Measurements from ENCODE around the gene VDR.

The VDR gene

DNA sequence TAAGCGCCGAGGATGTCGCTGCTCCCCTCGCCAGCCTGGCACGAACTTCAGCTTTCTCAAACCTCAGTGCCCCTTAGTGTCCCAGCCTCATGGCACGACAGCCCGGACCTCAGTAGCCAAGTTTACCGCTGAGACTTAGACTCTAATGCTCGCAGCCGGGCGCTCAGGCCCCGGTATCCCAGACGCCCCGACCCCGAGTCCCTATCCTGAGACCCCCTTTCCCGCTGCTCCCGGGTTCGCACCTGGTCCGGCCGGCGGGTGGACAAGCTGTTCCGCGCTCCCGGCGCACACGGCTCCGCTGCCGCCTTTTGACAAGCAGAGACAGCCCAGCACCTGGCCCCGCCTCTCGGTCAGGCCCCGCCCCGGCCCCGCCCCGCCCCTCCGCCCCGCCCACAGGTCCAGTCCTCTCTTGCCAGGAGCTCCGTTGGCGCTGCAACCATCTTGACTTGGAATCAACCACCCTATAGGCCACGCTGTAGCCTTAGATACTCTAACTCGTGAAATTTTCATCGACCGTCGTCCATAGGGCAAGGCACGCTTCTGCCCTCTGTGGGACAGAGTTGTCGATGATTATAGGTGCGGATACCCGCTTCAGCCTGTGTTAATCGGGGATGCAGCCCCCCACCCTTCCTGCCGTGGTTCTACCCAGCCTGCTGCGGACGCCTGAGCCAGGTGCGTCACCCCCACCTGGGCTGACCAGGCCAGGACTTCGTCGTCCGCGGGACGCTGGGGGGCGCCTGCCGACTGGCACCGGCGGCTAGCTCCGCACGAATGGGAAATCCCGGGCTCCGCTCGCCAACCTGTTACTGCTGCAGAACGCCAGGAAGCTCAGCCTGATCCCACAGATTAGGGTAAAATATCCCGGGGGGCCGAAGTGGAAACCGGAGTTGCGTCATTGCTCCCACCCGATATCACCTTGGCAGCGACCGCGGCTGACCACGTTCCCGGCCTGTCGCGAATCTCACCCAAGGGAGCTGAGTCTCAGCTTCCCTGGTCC, at the start of gene VDR:
TSS of gene VDR (minus strand) at position 282 of the 997 bp plus-strand sequence. CDS start 25,881 bp downstream, outside the sequence.
- TF ChIP-seq, protein P1, sequence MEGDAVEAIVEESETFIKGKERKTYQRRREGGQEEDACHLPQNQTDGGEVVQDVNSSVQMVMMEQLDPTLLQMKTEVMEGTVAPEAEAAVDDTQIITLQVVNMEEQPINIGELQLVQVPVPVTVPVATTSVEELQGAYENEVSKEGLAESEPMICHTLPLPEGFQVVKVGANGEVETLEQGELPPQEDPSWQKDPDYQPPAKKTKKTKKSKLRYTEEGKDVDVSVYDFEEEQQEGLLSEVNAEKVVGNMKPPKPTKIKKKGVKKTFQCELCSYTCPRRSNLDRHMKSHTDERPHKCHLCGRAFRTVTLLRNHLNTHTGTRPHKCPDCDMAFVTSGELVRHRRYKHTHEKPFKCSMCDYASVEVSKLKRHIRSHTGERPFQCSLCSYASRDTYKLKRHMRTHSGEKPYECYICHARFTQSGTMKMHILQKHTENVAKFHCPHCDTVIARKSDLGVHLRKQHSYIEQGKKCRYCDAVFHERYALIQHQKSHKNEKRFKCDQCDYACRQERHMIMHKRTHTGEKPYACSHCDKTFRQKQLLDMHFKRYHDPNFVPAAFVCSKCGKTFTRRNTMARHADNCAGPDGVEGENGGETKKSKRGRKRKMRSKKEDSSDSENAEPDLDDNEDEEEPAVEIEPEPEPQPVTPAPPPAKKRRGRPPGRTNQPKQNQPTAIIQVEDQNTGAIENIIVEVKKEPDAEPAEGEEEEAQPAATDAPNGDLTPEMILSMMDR (IDR thresholded peaks at IDR 0.05; ENCODE audit: unreplicated experiment in 3 of 3): peak; percentile 24 to 58 (median 41)
- Mint-ChIP-seq H3K36me3 (ENCODE audit: low read depth) (no peaks in the 10 kb centered on the region), H3K27me3 (ENCODE audit: low read depth) (peaks cover 98% of the 10 kb centered on the region), H3K4me1 (peaks cover 16% of the 10 kb centered on the region), H3K9me3 (no peaks in the 10 kb centered on the region), H3K27ac (peak within 1 kb of the TSS in 1 of 3 experiments; percentile 66), H3K4me3 (peak within 1 kb of the TSS; percentile 77 to 86 (median 80))

DNA sequence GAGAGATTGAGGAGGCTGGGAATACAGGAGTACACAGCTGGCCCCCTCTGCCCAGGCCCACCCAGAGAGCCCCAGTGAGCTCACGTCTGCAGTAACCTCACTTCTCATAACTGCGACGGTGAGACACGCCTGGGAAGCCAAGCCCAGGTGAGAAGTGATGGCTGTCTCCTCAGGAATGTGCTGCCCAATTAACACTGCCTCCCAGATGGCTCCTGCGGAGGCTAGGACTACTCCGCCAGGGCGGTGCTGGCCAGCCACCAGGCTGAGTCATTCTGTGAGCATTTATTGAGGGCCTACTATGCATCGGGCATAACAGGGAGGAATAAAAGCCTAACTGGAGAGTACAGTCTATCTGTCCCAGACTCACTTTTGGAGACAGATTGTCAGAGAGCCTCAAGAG, 49.3 kb upstream of the VDR start:
- Mint-ChIP-seq H3K9me3 (peaks cover 2% of the 10 kb centered on the region), H3K36me3 (ENCODE audit: low read depth) (no peaks in the 10 kb centered on the region), H3K4me3 (no peak overlapping the region), H3K4me1 (peaks cover 32% of the 10 kb centered on the region), H3K27ac (peak overlapping the region; percentile 68 to 78 (median 78)), H3K27me3 (ENCODE audit: low read depth) (peaks cover 11% of the 10 kb centered on the region)
- TF ChIP-seq, protein P1 (IDR thresholded peaks at IDR 0.05; ENCODE audit: unreplicated experiment in 3 of 3): no peak

DNA sequence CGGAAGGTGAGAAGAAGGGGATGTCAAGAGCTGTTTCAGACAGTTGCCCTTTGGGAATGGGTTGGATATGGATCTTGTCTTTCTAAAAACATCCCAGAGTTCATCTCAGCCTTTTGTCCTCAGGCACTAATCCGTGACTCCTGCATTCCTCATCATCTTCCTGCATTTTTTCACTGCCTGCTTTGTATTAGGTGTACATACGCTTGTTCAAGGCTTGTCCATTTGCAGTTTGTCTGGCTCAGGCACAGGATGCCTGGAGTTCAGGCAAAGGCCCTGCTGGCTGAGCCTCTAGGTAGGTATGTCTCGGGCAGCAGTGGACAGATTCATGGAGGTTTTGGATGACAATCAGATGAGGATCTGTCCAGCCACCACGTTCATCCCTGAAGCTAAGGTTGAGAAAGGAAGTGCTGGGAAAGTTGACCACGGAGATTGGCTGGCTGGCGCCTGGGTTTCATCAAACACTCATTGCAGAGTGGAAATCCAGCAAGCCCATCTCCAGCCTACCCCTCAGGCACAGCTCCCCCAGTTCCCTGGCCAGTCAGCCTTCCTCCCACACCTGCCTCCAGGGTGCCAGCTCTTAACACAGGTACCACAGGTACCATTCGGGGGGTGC, 46.2 kb upstream of the VDR start:
- Mint-ChIP-seq H3K36me3 (ENCODE audit: low read depth) (no peaks in the 10 kb centered on the region), H3K4me3 (no peak overlapping the region), H3K27me3 (ENCODE audit: low read depth) (peaks cover 14% of the 10 kb centered on the region), H3K27ac (no peak overlapping the region), H3K9me3 (no peaks in the 10 kb centered on the region), H3K4me1 (peaks cover 56% of the 10 kb centered on the region)
- TF ChIP-seq, protein P1 (IDR thresholded peaks at IDR 0.05; ENCODE audit: unreplicated experiment in 3 of 3): no peak

DNA sequence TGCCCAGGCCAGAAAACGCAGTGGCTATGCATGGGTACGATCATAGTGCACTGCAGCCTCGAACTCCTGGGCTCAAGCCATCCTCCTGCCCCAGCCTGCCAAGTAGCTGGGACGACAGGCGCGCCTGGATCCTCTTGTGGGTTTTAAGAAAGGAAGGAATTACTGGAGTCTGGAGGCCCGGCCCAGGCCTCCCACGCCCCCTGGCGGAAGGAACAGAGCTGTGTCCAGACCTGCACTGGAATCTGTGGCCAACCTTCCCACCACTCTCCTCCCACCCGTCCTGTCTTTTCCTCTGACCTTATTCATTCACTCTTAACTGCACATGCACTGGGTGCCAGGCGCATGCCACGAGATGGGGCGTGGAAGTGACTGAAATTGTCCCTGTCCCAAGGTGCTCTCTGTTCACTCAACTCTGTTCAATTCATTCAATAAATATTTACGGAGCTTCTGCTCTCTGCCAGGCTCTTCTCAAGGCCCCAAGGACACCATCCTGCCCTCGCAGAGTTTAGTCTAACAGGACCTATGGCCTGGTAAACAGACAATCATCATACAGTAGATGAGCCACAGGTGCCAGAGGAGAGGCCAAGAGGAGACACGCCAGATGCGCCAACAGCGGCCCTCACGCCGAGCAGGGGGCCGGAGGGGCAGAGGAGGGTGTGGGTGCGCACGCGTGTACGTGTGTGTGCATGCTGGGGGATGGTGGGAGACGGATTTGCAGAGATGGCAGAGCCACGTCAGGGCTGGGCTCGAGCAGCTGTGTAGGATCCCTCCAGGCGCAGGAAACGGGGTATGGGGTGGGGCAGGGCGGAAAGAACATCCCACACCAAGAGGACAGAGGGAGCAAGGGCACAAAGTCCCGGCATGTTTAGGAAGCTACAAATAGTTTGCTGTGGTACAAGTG, 44.9 kb upstream of the VDR start:
- H3K9me3 Mint-ChIP-seq: no peaks in the 10 kb centered on the region
- H3K27ac Mint-ChIP-seq: peak overlapping the region; percentile 40 to 54 (median 41)
- peaks cover 55% of the 10 kb centered on the region for H3K4me1 Mint-ChIP-seq
- no peaks in the 10 kb centered on the region for H3K36me3 Mint-ChIP-seq (ENCODE audit: low read depth)
- H3K4me3 Mint-ChIP-seq: no peak overlapping the region
- peaks cover 14% of the 10 kb centered on the region for H3K27me3 Mint-ChIP-seq (ENCODE audit: low read depth)
- TF ChIP-seq, protein P1 (IDR thresholded peaks at IDR 0.05; ENCODE audit: unreplicated experiment in 3 of 3): peak; percentile 82 to 89 (median 84)

DNA sequence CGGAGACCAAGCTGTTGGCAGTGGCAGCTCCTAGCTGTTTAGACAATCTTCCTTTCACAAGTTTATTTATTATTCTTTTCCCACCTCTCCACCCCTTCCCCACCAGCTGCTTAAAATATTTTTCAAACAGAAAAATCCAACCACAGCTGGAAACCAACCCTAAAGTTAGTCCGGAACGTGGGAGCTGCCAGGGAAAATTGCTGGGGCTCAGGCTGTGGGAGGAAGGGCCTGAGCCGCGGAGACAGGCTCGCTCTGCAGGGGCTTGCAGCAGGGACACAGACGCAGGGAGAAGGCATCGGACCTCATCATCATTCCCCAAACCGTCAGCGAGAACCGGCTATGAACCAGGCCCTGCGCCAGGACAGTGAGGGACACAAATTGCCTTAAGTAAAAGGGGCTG, 42.5 kb upstream of the VDR start:
- H3K36me3 Mint-ChIP-seq (ENCODE audit: low read depth): no peaks in the 10 kb centered on the region
- peaks cover 14% of the 10 kb centered on the region for H3K27me3 Mint-ChIP-seq (ENCODE audit: low read depth)
- no peaks in the 10 kb centered on the region for H3K9me3 Mint-ChIP-seq
- peak overlapping the region; percentile 18 to 32 (median 21) for H3K4me3 Mint-ChIP-seq
- H3K27ac Mint-ChIP-seq: peak overlapping the region; percentile 87 to 95 (median 94)
- TF ChIP-seq, protein P1 (IDR thresholded peaks at IDR 0.05; ENCODE audit: unreplicated experiment in 3 of 3): no peak
- peaks cover 56% of the 10 kb centered on the region for H3K4me1 Mint-ChIP-seq
